Measurements from ENCODE around the gene PUDP.

Gene PUDP

GRCh38 chrX:7091923-7092322 lies 56.0 kb downstream of the PUDP start:
- H3K36me3 ChIP-seq (ENCODE audit: control insufficient read depth, insufficient read depth, low read length), result no peaks in the 10 kb centered on the region
- no CpG with 5 or more reads among the region's 4 CpGs for WGBS (ENCODE audit: insufficient coverage, insufficient read length)
- no peak overlapping the region for H3K27ac ChIP-seq (ENCODE audit: low read length)
- H3K9me3 ChIP-seq (ENCODE audit: control insufficient read depth, insufficient read depth, low read length), result no peaks in the 10 kb centered on the region
- H3K4me1 ChIP-seq (ENCODE audit: control insufficient read depth, insufficient read depth, low read length), result no peaks in the 10 kb centered on the region
- no peaks in the 10 kb centered on the region for H3K27me3 ChIP-seq (ENCODE audit: control insufficient read depth, insufficient read depth, low read length)
- no peak overlapping the region for H3K4me3 ChIP-seq (ENCODE audit: low read length)
- DNase-seq (ENCODE audit: low read depth, low spot score), result no peak

- Histone ChIP-seq H3K27me3 (ENCODE audit: control insufficient read depth, insufficient read depth, low read length) (no peaks in the 10 kb centered on the region), H3K36me3 (ENCODE audit: control insufficient read depth, insufficient read depth, low read length) (no peaks in the 10 kb centered on the region), H3K9me3 (ENCODE audit: control insufficient read depth, insufficient read depth, low read length) (no peaks in the 10 kb centered on the region), H3K27ac (ENCODE audit: low read length) (no peak overlapping the region), H3K4me3 (ENCODE audit: low read length) (no peak overlapping the region), H3K4me1 (ENCODE audit: control insufficient read depth, insufficient read depth, low read length) (no peaks in the 10 kb centered on the region)
- no CpG with 5 or more reads among the region's 4 CpGs for WGBS (ENCODE audit: insufficient coverage, insufficient read length)
- no peak for DNase-seq (ENCODE audit: low read depth, low spot score)
Measured at GRCh38 chrX:7090641-7091040, 57.3 kb downstream of the PUDP start.

DNA sequence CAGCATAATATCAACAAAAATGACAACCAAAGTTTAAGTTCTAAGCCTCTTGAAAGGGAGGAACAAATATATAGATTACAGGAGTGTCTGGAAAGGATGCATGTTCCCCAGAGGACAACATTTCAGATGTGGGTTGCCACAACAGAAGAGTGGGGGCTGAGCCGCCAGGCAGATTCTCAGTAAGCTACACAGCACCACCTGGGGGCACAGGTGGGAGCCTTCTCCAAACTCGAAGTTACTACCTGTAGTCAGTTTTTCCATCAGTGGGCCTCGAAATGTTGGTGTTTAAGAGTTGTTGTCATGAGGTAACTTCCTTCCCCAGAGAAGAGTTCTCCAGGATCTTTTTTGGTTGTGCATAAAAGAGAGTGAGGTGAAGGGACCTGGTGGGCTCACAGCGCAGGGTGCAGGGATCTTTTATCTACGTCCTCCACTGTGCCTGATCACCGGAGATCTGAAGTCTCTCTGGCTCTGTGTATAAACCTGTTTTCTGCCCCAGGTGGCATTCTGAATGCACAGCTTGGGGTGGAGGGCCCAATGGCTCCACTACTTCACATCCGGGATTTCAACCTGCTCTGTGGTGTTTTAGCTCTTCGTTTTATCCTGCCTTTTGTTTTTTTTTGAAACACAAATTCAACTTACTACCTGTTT lies 58.9 kb downstream of the PUDP start:
- Histone ChIP-seq H3K36me3 (ENCODE audit: control insufficient read depth, insufficient read depth, low read length) (no peaks in the 10 kb centered on the region), H3K4me3 (ENCODE audit: low read length) (no peak overlapping the region), H3K27ac (ENCODE audit: low read length) (no peak overlapping the region), H3K4me1 (ENCODE audit: control insufficient read depth, insufficient read depth, low read length) (no peaks in the 10 kb centered on the region), H3K27me3 (ENCODE audit: control insufficient read depth, insufficient read depth, low read length) (no peaks in the 10 kb centered on the region), H3K9me3 (ENCODE audit: control insufficient read depth, insufficient read depth, low read length) (no peaks in the 10 kb centered on the region)
- WGBS (ENCODE audit: insufficient coverage, insufficient read length), result no CpG with 5 or more reads among the region's 8 CpGs
- DNase-seq (ENCODE audit: low read depth, low spot score), result no peak

DNA sequence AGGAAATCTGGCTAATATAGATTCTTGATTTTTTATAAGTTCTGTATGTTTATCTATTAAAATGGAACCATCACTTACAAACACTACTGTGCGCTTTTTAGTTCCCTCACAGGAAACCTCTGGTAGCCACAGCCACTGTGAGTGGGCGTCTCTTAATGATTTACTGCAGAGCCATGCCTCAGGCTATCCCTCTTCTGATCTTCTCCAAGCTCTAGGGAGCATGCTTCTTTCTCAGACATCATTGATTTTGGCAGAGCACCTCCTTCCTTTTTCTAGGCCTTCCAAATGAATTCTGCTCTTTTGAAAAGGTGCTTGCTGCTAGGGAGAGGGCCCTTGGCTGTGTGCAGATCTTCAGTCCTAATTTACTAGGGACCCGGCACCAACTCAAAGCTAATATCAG lies 61.6 kb downstream of the PUDP start:
- DNase-seq (ENCODE audit: low read depth, low spot score), result no peak
- WGBS (ENCODE audit: insufficient coverage, insufficient read length), result no CpG with 5 or more reads among the region's 3 CpGs

GRCh38 chrX:7085879-7086278 lies 62.1 kb downstream of the PUDP start:
- Histone ChIP-seq H3K27ac (ENCODE audit: low read length) (no peak overlapping the region), H3K9me3 (ENCODE audit: control insufficient read depth, insufficient read depth, low read length) (no peaks in the 10 kb centered on the region), H3K36me3 (ENCODE audit: control insufficient read depth, insufficient read depth, low read length) (no peaks in the 10 kb centered on the region), H3K27me3 (ENCODE audit: control insufficient read depth, insufficient read depth, low read length) (no peaks in the 10 kb centered on the region), H3K4me3 (ENCODE audit: low read length) (no peak overlapping the region), H3K4me1 (ENCODE audit: control insufficient read depth, insufficient read depth, low read length) (no peaks in the 10 kb centered on the region)
- no peak for DNase-seq (ENCODE audit: low read depth, low spot score)
- no CpG with 5 or more reads among the region's 3 CpGs for WGBS (ENCODE audit: insufficient coverage, insufficient read length)

More for the DNA sequence above, 61.6 kb downstream of the PUDP start:
- no peaks in the 10 kb centered on the region for H3K36me3 ChIP-seq (ENCODE audit: control insufficient read depth, insufficient read depth, low read length)
- no peaks in the 10 kb centered on the region for H3K9me3 ChIP-seq (ENCODE audit: control insufficient read depth, insufficient read depth, low read length)
- no peak overlapping the region for H3K4me3 ChIP-seq (ENCODE audit: low read length)
- H3K27me3 ChIP-seq (ENCODE audit: control insufficient read depth, insufficient read depth, low read length), result no peaks in the 10 kb centered on the region
- H3K4me1 ChIP-seq (ENCODE audit: control insufficient read depth, insufficient read depth, low read length), result no peaks in the 10 kb centered on the region
- H3K27ac ChIP-seq (ENCODE audit: low read length), result no peak overlapping the region

GRCh38 chrX:7084841-7085240 lies 63.1 kb downstream of the PUDP start:
- H3K9me3 ChIP-seq (ENCODE audit: control insufficient read depth, insufficient read depth, low read length), result no peaks in the 10 kb centered on the region
- no peak for DNase-seq (ENCODE audit: low read depth, low spot score)
- H3K4me3 ChIP-seq (ENCODE audit: low read length), result no peak overlapping the region
- H3K4me1 ChIP-seq (ENCODE audit: control insufficient read depth, insufficient read depth, low read length), result no peaks in the 10 kb centered on the region
- no peak overlapping the region for H3K27ac ChIP-seq (ENCODE audit: low read length)
- no peaks in the 10 kb centered on the region for H3K36me3 ChIP-seq (ENCODE audit: control insufficient read depth, insufficient read depth, low read length)
- H3K27me3 ChIP-seq (ENCODE audit: control insufficient read depth, insufficient read depth, low read length), result no peaks in the 10 kb centered on the region
- no CpG with 5 or more reads among the region's 10 CpGs for WGBS (ENCODE audit: insufficient coverage, insufficient read length)

DNA sequence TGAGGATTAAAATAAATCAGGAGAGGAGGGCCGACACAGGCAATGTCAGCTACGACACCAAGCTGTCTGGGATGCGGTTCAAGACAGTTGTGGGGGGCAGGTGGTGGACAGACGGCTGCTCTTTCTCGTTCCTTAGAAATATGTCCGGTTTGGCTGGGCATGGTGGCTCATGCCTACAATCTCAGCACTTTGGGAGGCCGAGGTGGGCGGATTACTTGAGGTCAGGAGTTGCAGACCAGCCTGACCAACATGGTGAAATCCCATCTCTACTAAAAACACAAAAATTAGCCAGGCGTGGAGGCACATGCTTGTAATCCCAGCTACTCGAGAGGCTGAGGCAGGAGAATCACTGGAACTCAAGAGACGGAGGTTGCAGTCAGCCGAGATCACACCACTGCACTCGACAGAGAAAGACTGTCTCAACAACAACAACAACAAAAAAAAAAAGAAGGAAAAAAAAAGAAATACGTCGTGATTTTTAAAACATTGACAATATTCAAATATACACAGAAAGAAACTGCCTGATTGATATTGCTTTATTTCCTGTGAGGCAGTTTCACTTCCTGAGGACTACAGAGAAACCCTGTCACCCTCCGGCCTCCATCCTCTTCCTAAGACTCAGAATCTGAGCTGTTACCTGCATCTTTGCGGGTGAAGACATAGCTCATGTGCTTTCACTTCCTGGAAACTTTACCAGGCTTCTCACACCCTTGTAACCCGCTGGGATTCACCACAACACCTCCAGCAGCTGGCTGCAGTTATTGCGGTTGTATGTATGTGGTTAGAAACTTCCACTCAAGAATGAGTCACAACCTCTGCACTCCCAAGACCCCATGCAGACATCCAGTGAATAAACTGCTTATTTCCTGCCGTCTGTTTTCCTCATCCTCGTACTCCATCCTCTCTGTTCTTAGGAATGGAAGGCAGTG lies 64.2 kb downstream of the PUDP start:
- no peaks in the 10 kb centered on the region for H3K4me1 ChIP-seq (ENCODE audit: control insufficient read depth, insufficient read depth, low read length)
- H3K27me3 ChIP-seq (ENCODE audit: control insufficient read depth, insufficient read depth, low read length), result no peaks in the 10 kb centered on the region
- no peaks in the 10 kb centered on the region for H3K9me3 ChIP-seq (ENCODE audit: control insufficient read depth, insufficient read depth, low read length)
- H3K4me3 ChIP-seq (ENCODE audit: low read length), result no peak overlapping the region
- H3K36me3 ChIP-seq (ENCODE audit: control insufficient read depth, insufficient read depth, low read length), result no peaks in the 10 kb centered on the region
- no peak overlapping the region for H3K27ac ChIP-seq (ENCODE audit: low read length)
- DNase-seq (ENCODE audit: low read depth, low spot score), result no peak
- WGBS (ENCODE audit: insufficient coverage, insufficient read length), result no CpG with 5 or more reads among the region's 21 CpGs

DNA sequence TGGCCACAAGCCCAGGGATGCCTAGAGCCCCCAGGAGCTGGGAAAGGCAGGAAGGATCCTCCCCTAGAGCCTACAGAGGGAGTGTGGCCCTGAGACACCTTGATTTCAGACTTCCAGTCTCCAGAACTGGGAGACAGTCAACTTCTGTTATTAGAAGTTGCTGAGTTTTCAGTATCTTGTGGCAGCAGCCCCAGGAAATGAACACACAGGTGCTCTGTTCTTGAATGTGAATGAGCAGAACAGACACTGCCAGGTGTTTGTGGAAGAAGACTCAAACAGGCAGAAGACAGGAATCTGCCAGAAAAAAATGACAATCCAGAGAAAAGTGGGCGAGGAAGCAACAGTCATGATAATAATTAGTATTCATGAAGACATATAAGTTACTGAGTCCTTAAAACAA lies 64.9 kb downstream of the PUDP start:
- DNase-seq (ENCODE audit: low read depth, low spot score), result no peak
- Histone ChIP-seq H3K27ac (ENCODE audit: low read length) (no peak overlapping the region), H3K36me3 (ENCODE audit: control insufficient read depth, insufficient read depth, low read length) (no peaks in the 10 kb centered on the region), H3K27me3 (ENCODE audit: control insufficient read depth, insufficient read depth, low read length) (no peaks in the 10 kb centered on the region), H3K9me3 (ENCODE audit: control insufficient read depth, insufficient read depth, low read length) (no peaks in the 10 kb centered on the region), H3K4me1 (ENCODE audit: control insufficient read depth, insufficient read depth, low read length) (no peaks in the 10 kb centered on the region), H3K4me3 (ENCODE audit: low read length) (no peak overlapping the region)
- no CpG with 5 or more reads among the region's 1 CpG for WGBS (ENCODE audit: insufficient coverage, insufficient read length)

GRCh38 chrX:7082556-7082955 lies 65.4 kb downstream of the PUDP start:
- Histone ChIP-seq H3K27me3 (ENCODE audit: control insufficient read depth, insufficient read depth, low read length) (no peaks in the 10 kb centered on the region), H3K36me3 (ENCODE audit: control insufficient read depth, insufficient read depth, low read length) (no peaks in the 10 kb centered on the region), H3K4me1 (ENCODE audit: control insufficient read depth, insufficient read depth, low read length) (no peaks in the 10 kb centered on the region), H3K9me3 (ENCODE audit: control insufficient read depth, insufficient read depth, low read length) (no peaks in the 10 kb centered on the region), H3K27ac (ENCODE audit: low read length) (no peak overlapping the region), H3K4me3 (ENCODE audit: low read length) (no peak overlapping the region)
- DNase-seq (ENCODE audit: low read depth, low spot score), result no peak
- no CpG with 5 or more reads among the region's 5 CpGs for WGBS (ENCODE audit: insufficient coverage, insufficient read length)

- DNase-seq (ENCODE audit: low read depth, low spot score), result no peak
- Histone ChIP-seq H3K36me3 (ENCODE audit: control insufficient read depth, insufficient read depth, low read length) (no peaks in the 10 kb centered on the region), H3K4me1 (ENCODE audit: control insufficient read depth, insufficient read depth, low read length) (no peaks in the 10 kb centered on the region), H3K9me3 (ENCODE audit: control insufficient read depth, insufficient read depth, low read length) (no peaks in the 10 kb centered on the region), H3K4me3 (ENCODE audit: low read length) (no peak overlapping the region), H3K27me3 (ENCODE audit: control insufficient read depth, insufficient read depth, low read length) (no peaks in the 10 kb centered on the region), H3K27ac (ENCODE audit: low read length) (no peak overlapping the region)
- no CpG with 5 or more reads among the region's 23 CpGs for WGBS (ENCODE audit: insufficient coverage, insufficient read length)
Measured at GRCh38 chrX:7077241-7078230, 70.4 kb downstream of the PUDP start.

All from iPS DF 6.9 (cell line).